NB4 (cell line): ENCODE measurements around the gene PROZ.

Experiments
- MYC ChIP-seq: IDR thresholded peaks from 2 replicates; pipeline ENCODE4 v1.6.1; 2011; ENCODE audit warnings: low read depth, low read length
- POLR2A ChIP-seq: IDR thresholded peaks from 2 replicates; pipeline ENCODE4 v1.6.1; 2011; ENCODE audit warnings: mild to moderate bottlenecking; ENCODE audit not compliant: insufficient read length; ENCODE audit errors: extremely low read depth
- TF ChIP-seq, protein P1 (sequence below): IDR thresholded peaks from one replicate; pipeline ENCODE4 v1.5.1; 2012; ENCODE audit warnings: low read depth, low read length
- TF ChIP-seq, protein P2 (sequence below): IDR thresholded peaks from 2 replicates; pipeline ENCODE4 v1.6.1; 2011; ENCODE audit warnings: low read depth, low read length

DNA sequence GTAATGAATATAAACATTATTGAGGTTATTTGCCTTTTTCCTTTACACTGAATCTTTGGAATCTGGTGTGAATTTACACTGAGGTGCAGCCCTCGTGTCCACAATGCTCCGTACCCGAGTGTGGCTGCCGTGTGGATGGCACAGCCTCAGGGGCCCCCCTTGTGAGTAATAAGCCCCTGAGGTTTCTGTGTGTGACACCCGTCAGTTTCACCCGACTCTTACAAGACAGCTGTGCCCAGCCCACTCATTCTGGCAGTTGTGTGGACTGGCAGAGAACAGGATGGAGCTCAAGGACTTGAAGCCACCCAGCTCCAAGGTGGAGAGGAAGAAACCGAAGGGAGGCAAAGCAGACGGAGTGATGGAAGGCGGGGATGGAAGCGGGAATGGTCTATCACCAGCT lies 7.8 kb downstream of the PROZ start:
- TF ChIP-seq, protein P1, sequence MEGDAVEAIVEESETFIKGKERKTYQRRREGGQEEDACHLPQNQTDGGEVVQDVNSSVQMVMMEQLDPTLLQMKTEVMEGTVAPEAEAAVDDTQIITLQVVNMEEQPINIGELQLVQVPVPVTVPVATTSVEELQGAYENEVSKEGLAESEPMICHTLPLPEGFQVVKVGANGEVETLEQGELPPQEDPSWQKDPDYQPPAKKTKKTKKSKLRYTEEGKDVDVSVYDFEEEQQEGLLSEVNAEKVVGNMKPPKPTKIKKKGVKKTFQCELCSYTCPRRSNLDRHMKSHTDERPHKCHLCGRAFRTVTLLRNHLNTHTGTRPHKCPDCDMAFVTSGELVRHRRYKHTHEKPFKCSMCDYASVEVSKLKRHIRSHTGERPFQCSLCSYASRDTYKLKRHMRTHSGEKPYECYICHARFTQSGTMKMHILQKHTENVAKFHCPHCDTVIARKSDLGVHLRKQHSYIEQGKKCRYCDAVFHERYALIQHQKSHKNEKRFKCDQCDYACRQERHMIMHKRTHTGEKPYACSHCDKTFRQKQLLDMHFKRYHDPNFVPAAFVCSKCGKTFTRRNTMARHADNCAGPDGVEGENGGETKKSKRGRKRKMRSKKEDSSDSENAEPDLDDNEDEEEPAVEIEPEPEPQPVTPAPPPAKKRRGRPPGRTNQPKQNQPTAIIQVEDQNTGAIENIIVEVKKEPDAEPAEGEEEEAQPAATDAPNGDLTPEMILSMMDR, result no peak
- TF ChIP-seq, protein P2, sequence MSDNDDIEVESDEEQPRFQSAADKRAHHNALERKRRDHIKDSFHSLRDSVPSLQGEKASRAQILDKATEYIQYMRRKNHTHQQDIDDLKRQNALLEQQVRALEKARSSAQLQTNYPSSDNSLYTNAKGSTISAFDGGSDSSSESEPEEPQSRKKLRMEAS, result no peak
- TF ChIP-seq POLR2A (no peak), MYC (no peak)
